K562 (cell line): Measurements from ENCODE around the gene HRAS. TPM values are rescaled to one million over a fixed set of nuclear protein-coding genes. Genes with fewer than 3 reads are reported as not detected.
A peak's percentile ranks its signal among the peaks of the same experiment; 100 is the strongest.

Source experiments
- BCL6 ChIP-seq: fragments of 250-450 bp; sonication (Bioruptor Pico); IDR thresholded peaks from 2 replicates; pipeline ENCODE4 v1.4.0; 2020
- DPF2 ChIP-seq: fragments of 450-650 bp; IDR thresholded peaks from 2 replicates; pipeline ENCODE4 v1.6.1; 2016
- ELK3 ChIP-seq: fragments of 450-650 bp; formaldehyde crosslinking; IDR thresholded peaks from 2 replicates; pipeline ENCODE4 v1.4.0; 2020; ENCODE audit warnings: mild to moderate bottlenecking
- ESRRB ChIP-seq: fragments of 250-450 bp; sonication (Bioruptor Pico); IDR thresholded peaks from 2 replicates; pipeline ENCODE4 v1.5.0; 2020; ENCODE audit warnings: mild to moderate bottlenecking, moderate library complexity, borderline replicate concordance
- ETS2 ChIP-seq: IDR thresholded peaks from 2 replicates; pipeline ENCODE4 v1.6.1; 2016; ENCODE audit warnings: borderline replicate concordance, missing genetic modification characterization, mild to moderate bottlenecking, moderate library complexity, missing compliant biosample characterization; ENCODE audit not compliant: poor library complexity, severe bottlenecking
- FIP1L1 ChIP-seq: fragments of 200-400 bp; formaldehyde crosslinking; IDR thresholded peaks from 2 replicates; pipeline ENCODE4 v1.6.1; 2018; ENCODE audit warnings: mild to moderate bottlenecking, low read depth, low read length; ENCODE audit not compliant: poor library complexity, severe bottlenecking
- FOXA3 ChIP-seq, 2 experiments: fragments of 450-650 bp in 1 of 2; sonication (generic) in 1 of 2; formaldehyde crosslinking; IDR thresholded peaks in 1 of 2; conservative IDR thresholded peaks in 1 of 2; 2 replicates each; pipeline versions ENCODE4 v1.4.0 to v1.8.0; 2020 to 2022; ENCODE audit warnings: mild to moderate bottlenecking in 2 of 2, missing genetic modification reagents in 1 of 2
- HDAC6 ChIP-seq: IDR thresholded peaks from 2 replicates; pipeline ENCODE4 v1.6.1; 2012; ENCODE audit warnings: low read depth, mild to moderate bottlenecking, control low read depth, inconsistent platforms, low read length, moderate library complexity
- HNRNPLL ChIP-seq: fragments of 200-400 bp; formaldehyde crosslinking; IDR thresholded peaks from 2 replicates; pipeline ENCODE4 v1.6.1; 2017; ENCODE audit warnings: low read length, low read depth, mild to moderate bottlenecking; ENCODE audit not compliant: poor library complexity, severe bottlenecking
- IRF2 ChIP-seq: sonication (generic); formaldehyde crosslinking; IDR thresholded peaks from 2 replicates; pipeline ENCODE4 v1.8.1; 2022; ENCODE audit warnings: mild to moderate bottlenecking, missing genetic modification reagents
- NCOA6 ChIP-seq: fragments of 450-650 bp; IDR thresholded peaks from 2 replicates; pipeline ENCODE4 v1.6.1; 2017; ENCODE audit warnings: mild to moderate bottlenecking
- NR1H2 ChIP-seq: sonication (generic); formaldehyde crosslinking; IDR thresholded peaks from 2 replicates; pipeline ENCODE4 v1.4.0; 2020; ENCODE audit warnings: mild to moderate bottlenecking, missing genetic modification reagents
- PKNOX1 ChIP-seq: fragments of 450-650 bp; IDR thresholded peaks from 2 replicates; pipeline ENCODE4 v1.6.1; 2016
- SOX6 ChIP-seq: fragments of 450-650 bp; IDR thresholded peaks from 2 replicates; pipeline ENCODE4 v1.6.1; 2014; ENCODE audit warnings: mild to moderate bottlenecking
- SREBF1 ChIP-seq: fragments of 150-350 bp; IDR thresholded peaks from 2 replicates; pipeline ENCODE4 v1.6.1; 2014; ENCODE audit warnings: antibody characterized with exemption, low read depth, low read length, borderline replicate concordance
- VEZF1 ChIP-seq: fragments of 200-800 bp; sonication (Bioruptor generic); IDR thresholded peaks from 2 replicates; pipeline ENCODE4 v1.6.1; 2017; ENCODE audit warnings: missing genetic modification characterization, missing compliant biosample characterization
- YY1 ChIP-seq, 3 experiments: IDR thresholded peaks; 2 replicates each; pipeline ENCODE4 v1.6.1; 2011; ENCODE audit warnings: low read length in 2 of 3, mild to moderate bottlenecking in 2 of 3, moderate library complexity in 2 of 3, borderline replicate concordance in 1 of 3, control low read depth in 1 of 3, low read depth in 1 of 3; ENCODE audit not compliant: insufficient read depth in 3 of 3, insufficient replicate concordance in 2 of 3, control insufficient read depth in 1 of 3, insufficient read length in 1 of 3; ENCODE audit errors: extremely low read depth in 1 of 3
- ZBED1 ChIP-seq: IDR thresholded peaks from 2 replicates; pipeline ENCODE4 v1.6.1; 2014
- ZNF253 ChIP-seq: fragments of 250-450 bp; sonication (Bioruptor Pico); conservative IDR thresholded peaks from 2 replicates; pipeline ENCODE4 v1.6.1; 2021; ENCODE audit warnings: mild to moderate bottlenecking
- ZNF511 ChIP-seq: sonication (generic); formaldehyde crosslinking; IDR thresholded peaks from 2 replicates; pipeline ENCODE4 v1.8.0; 2022; ENCODE audit warnings: mild to moderate bottlenecking, missing genetic modification reagents
- polyA plus RNA-seq, 8 experiments: library from polyadenylated mRNA; depleted of rRNA in 4 of 8; stranded (reverse) in 5 of 8; unstranded in 3 of 8; fragments of >200 nt; fragmentation: Nextera tagmentation in 2 of 8; fragmentation: Illumina TruSeq in 1 of 8; extraction: Ambion mirVana in 2 of 8; extraction: Trizol in 1 of 8; gene quantifications; 2 replicates each; pipeline versions ENCODE4 v1.2.1 to v1.2.3, GENCODE V29; 2011 to 2014; ENCODE audit warnings: inconsistent platforms in 1 of 8, missing spikeins in 1 of 8
- total RNA-seq, 7 experiments: library from RNA; depleted of rRNA in 6 of 7; stranded (reverse); fragments of >200 nt in 6 of 7; fragmentation: Illumina TruSeq in 2 of 7; extraction: Trizol in 2 of 7; gene quantifications; 2 replicates each; pipeline versions ENCODE4 v1.2.1 to v1.2.3, GENCODE V29; 2011 to 2021; ENCODE audit warnings: low replicate concordance in 1 of 7

HRAS gene
- total and polyA plus RNA-seq, 9 of the 15 experiments (the other 6 are each of a cell fraction or from before 2014, with no cell fraction given), result 2.8 to 73.5 (median 29.6) TPM

- TF ChIP-seq VEZF1 (CRISPR knock-in tag) (0 out of 2 replicates have a peak, but pooled peaks have one; percentile 60), FIP1L1 (no peak), NR1H2 (CRISPR knock-in tag) (no peak), NCOA6 (peak; percentile 76), SREBF1 (no peak), FOXA3 (CRISPR knock-in tag; conservative IDR thresholded peaks at IDR 0.05 in 1 of 2, IDR thresholded peaks at IDR 0.05 in 1 of 2) (peak in 1 of 2 experiments; percentile 6; a peak in 1 of 4 replicates), IRF2 (CRISPR knock-in tag) (no peak), ZNF253 (CRISPR knock-in tag) (no peak), ELK3 (CRISPR knock-in tag) (no peak), HNRNPLL (peak; percentile 74), ESRRB (CRISPR knock-in tag) (no peak), YY1 (IDR thresholded peaks at IDR 0.05; ENCODE audit: borderline replicate concordance in 1 of 3, control insufficient read depth in 1 of 3, extremely low read depth in 1 of 3, insufficient read depth in 3 of 3, insufficient read length in 1 of 3, insufficient replicate concordance in 2 of 3, low read depth in 1 of 3, low read length in 2 of 3) (no peak), ZNF511 (CRISPR knock-in tag) (no peak), ZBED1 (0 out of 2 replicates have a peak, but pooled peaks have one; percentile 31), BCL6 (no peak), ETS2 (tag) (no peak), DPF2 (peak; percentile 30; the same call in 1 of the 2 replicates), PKNOX1 (peak; percentile 93), SOX6 (no peak), HDAC6 (no peak)
Observed at GRCh38 chr11:504053-504993, 31.1 kb downstream of the HRAS start (continued).
